GM19240 (cell line): Measurements from ENCODE around the gene EMX1.

ENCODE experiments used
- DNase-seq: peaks from one replicate; pipeline ENCODE4 v3.0.0; 2011; ENCODE audit warnings: low spot score; ENCODE audit not compliant: insufficient read length

The EMX1 gene

GRCh38 chr2:72979896-72980295, 62.6 kb downstream of the EMX1 start:
- DNase-seq: no peak

DNA sequence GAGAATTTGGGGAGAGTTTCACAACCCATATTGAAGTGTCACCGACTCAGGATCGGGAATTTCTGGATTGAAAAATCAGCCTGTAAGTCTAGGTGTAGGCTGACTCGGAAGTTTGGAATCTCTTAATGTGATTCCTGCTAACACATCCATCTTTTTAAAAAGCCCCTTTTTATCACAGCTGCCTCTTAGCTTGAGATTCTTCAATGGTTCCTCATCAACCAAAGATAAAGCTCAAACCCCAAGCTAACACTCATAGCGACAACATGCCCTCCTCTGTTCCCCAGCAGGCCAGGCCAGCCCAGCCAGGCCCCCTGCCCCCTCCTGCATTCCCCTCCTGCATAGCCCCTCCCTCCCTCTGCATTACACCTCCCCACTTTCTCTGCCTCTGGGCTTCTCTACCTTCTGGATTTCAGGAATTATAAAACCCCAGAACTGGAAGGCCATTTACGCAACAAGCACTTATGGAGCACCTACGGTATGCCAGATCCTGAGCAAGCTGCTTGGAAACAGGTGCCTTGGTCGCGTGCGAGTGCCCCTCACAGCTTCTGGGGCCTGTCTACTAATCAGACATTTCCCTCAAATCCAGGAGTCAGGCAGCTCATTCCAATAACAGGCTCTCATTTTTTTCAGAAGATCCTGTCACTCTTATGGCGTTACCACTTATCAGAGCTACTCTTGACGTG, 63.4 kb downstream of the EMX1 start:
- no peak for DNase-seq

DNA sequence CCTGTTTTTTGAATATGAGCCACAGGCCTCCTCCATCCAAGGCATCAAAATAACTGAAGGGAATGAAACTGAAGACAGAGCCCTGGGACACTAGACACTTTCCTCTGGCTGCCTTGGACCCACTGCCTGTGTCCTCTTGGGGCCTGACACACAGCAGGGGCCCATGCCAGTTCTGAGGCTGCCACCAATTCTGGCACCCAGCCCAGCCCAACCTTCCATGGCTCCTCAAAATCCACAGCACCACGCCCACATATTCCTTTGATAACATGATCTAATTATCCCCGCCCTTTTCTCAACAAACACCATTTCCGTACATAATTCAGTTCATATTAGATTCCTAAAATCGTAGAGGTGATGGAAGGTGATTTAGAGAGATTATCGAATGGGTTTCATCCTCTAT, 64.2 kb downstream of the EMX1 start:
- DNase-seq: no peak

GRCh38 chr2:72982219-72982618, 64.9 kb downstream of the EMX1 start:
- no peak for DNase-seq

GRCh38 chr2:72982781-72983499, 65.6 kb downstream of the EMX1 start:
- DNase-seq: no peak

DNA sequence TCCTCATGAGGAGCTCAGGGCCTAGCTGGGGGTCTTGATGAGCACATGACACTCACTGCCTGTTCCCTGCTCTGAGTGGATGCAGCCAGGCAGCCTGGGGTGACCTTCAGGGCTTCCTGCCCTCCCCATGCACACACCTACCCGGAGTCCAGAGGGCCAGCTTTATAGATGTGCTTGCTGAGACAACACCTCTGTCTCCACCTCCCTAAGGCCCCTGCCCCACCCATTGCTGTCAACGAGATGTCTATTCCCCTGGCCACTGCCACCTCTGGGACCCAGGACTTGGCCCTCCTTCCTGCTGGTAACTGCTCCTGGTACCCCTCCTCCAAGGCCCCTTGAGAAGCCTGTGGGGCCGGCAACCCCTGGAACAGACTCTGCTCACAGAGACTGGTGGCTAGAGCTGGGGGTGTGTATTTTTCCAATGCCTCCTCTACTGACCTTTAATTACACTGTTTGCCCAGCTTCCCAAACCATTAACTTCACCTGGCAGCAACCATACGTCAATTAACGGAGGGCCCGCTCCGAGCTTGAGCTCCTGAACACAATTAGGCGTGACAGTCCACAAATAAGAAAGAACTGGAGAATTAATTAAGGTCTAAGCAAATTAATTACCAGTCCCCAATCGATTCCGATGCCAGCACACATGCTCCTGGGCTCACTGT, 66.3 kb downstream of the EMX1 start:
- no peak for DNase-seq

- no peak for DNase-seq
These were observed 66.9 kb downstream of the EMX1 start for GRCh38 chr2:72984172-72984671.
